Measurements from ENCODE around the gene SUN1. TPM values are rescaled to one million over a fixed set of nuclear protein-coding genes. Genes with fewer than 3 reads are reported as not detected.

The SUN1 gene
- total and polyA plus RNA-seq, 2 of the 8 experiments (the other 6 are each of a cell fraction or from before 2014, with no cell fraction given), result 108 to 158 TPM

GRCh38 chr7:786472-787255 is 45.6 kb upstream of the SUN1 start (continued):
- TF ChIP-seq ATF3 (IDR thresholded peaks at IDR 0.05; ENCODE audit: insufficient read depth, low read depth, low read length) (no peak), GABPA (IDR thresholded peaks at IDR 0.05; ENCODE audit: borderline replicate concordance, insufficient read depth, low read length) (peak; percentile 32; the same call in 1 of the 2 replicates), RAD21 (IDR thresholded peaks at IDR 0.05 in 1 of 2, conservative IDR thresholded peaks at IDR 0.05 in 1 of 2; ENCODE audit: low read depth in 2 of 2, low read length in 2 of 2) (peak; percentile 86 to 91), BCL11A (IDR thresholded peaks at IDR 0.05; ENCODE audit: low read depth in 2 of 2, low read length in 2 of 2) (no peak), CBX5 (IDR thresholded peaks at IDR 0.05; ENCODE audit: low read depth, low read length) (no peak), RFX5 (IDR thresholded peaks at IDR 0.05; ENCODE audit: borderline replicate concordance, low read depth, low read length) (no peak)
